IMR-90 (cell line): ENCODE data around the gene EVA1A. TPM values are rescaled to one million over a fixed set of nuclear protein-coding genes. Genes with fewer than 3 reads are reported as not detected.

Experiments
- ATAC-seq: fragments of 200-7000 bp; cut with Tn5 transposase; 2 replicates; pipeline ENCODE4 v1.9.1; 2020; ENCODE audit warnings: low read depth, mild to moderate bottlenecking, moderate library complexity
- BruUV-seq: library from RNA; stranded (reverse); fragments of 400-500 nt; replicated peaks from 2 replicates; lab custom pipeline; 2021; lab: Mats Ljungman, UMichigan
- CTCF ChIA-PET: fragments of 300-600 bp; formaldehyde crosslinking; extraction: SDS; loops from one replicate; lab custom pipeline; 2021; ENCODE audit warnings: antibody characterized with exemption; lab: Yijun Ruan, JAX
- POLR2A ChIA-PET: fragments of 300-600 bp; sonication (Branson Sonifier 250); formaldehyde crosslinking; loops from one replicate; lab custom pipeline; 2022; ENCODE audit warnings: antibody characterized with exemption; ENCODE audit not compliant: unreplicated experiment; lab: Charles Lee
- DNase-seq: peaks from one replicate; pipeline ENCODE4 v3.0.0; 2013
- H2AFZ ChIP-seq: replicated peaks from 2 replicates; pipeline ENCODE3; 2013; ENCODE audit warnings: low read length, mild to moderate bottlenecking; ENCODE audit not compliant: poor library complexity
- H2AK5ac ChIP-seq: 2 replicates; pipeline ENCODE4 v1.6.1; 2013; ENCODE audit warnings: low read depth, low read length, inconsistent platforms
- H2AK9ac ChIP-seq: replicated peaks from 2 replicates; pipeline ENCODE3; 2013; ENCODE audit warnings: mild to moderate bottlenecking, low read depth, low read length, moderate library complexity; ENCODE audit not compliant: poor library complexity
- H2BK120ac ChIP-seq: 2 replicates; pipeline ENCODE4 v1.6.1; 2013; ENCODE audit warnings: low read depth, low read length, inconsistent platforms
- H2BK15ac ChIP-seq: 3 replicates; pipeline ENCODE4 v1.6.1; 2013; ENCODE audit warnings: low read depth, low read length, inconsistent platforms
- H2BK20ac ChIP-seq: 2 replicates; pipeline ENCODE4 v1.6.1; 2013; ENCODE audit warnings: low read depth, mild to moderate bottlenecking, inconsistent platforms, low read length, moderate library complexity
- H2BK5ac ChIP-seq: 2 replicates; pipeline ENCODE4 v1.6.1; 2013; ENCODE audit warnings: mild to moderate bottlenecking, low read depth, low read length, inconsistent platforms; ENCODE audit not compliant: poor library complexity, severe bottlenecking
- H3K14ac ChIP-seq: replicated peaks from 2 replicates; pipeline ENCODE4 v1.6.1; 2013; ENCODE audit warnings: low read depth, low read length, inconsistent platforms
- H3K18ac ChIP-seq: 2 replicates; pipeline ENCODE4 v1.6.1; 2013; ENCODE audit warnings: low read depth, low read length, control low read depth
- H3K23ac ChIP-seq: 2 replicates; pipeline ENCODE4 v1.6.1; 2013; ENCODE audit warnings: low read depth, low read length, inconsistent platforms
- H3K27ac ChIP-seq: 2 replicates; pipeline ENCODE4 v1.5.1; 2013; ENCODE audit warnings: mild to moderate bottlenecking, control low read depth, low read length; ENCODE audit not compliant: insufficient read depth
- H3K27me3 ChIP-seq: 2 replicates; pipeline ENCODE4 v1.6.1; 2013; ENCODE audit warnings: low read length; ENCODE audit not compliant: control insufficient read depth, insufficient read depth
- H3K36me3 ChIP-seq: 2 replicates; pipeline ENCODE4 v1.6.1; 2013; ENCODE audit warnings: low read length, mixed read lengths; ENCODE audit not compliant: control insufficient read depth, insufficient read depth
- H3K4ac ChIP-seq: 2 replicates; pipeline ENCODE4 v1.6.1; 2013; ENCODE audit warnings: low read depth, low read length, inconsistent platforms
- H3K4me1 ChIP-seq: 2 replicates; pipeline ENCODE4 v1.6.1; 2013; ENCODE audit warnings: low read length, mixed read lengths; ENCODE audit not compliant: control insufficient read depth, insufficient read depth
- H3K4me2 ChIP-seq: 2 replicates; pipeline ENCODE4 v1.6.1; 2013; ENCODE audit warnings: low read depth, mild to moderate bottlenecking, control low read depth, low read length, moderate library complexity
- H3K4me3 ChIP-seq: 2 replicates; pipeline ENCODE4 v1.5.1; 2013; ENCODE audit warnings: low read depth, mild to moderate bottlenecking, control low read depth, low read length, moderate library complexity; ENCODE audit not compliant: insufficient read depth
- H3K56ac ChIP-seq: 2 replicates; pipeline ENCODE4 v1.6.1; 2013; ENCODE audit warnings: low read length, inconsistent platforms; ENCODE audit not compliant: insufficient read depth; ENCODE audit errors: extremely low read depth
- H3K79me1 ChIP-seq, 2 experiments: 2 replicates each; pipeline ENCODE4 v1.6.1; 2013; ENCODE audit warnings: low read length in 2 of 2, inconsistent platforms in 1 of 2, low read depth in 1 of 2
- H3K9ac ChIP-seq: 2 replicates; pipeline ENCODE4 v1.6.1; 2013; ENCODE audit warnings: low read depth, low read length, control low read depth
- H3K9me1 ChIP-seq: 2 replicates; pipeline ENCODE4 v1.6.1; 2013; ENCODE audit warnings: low read length, inconsistent platforms; ENCODE audit not compliant: insufficient read depth
- H3K9me3 ChIP-seq: 2 replicates; pipeline ENCODE4 v1.6.1; 2013; ENCODE audit warnings: low read length; ENCODE audit not compliant: control insufficient read depth, insufficient read depth
- H4K20me1 ChIP-seq: 2 replicates; pipeline ENCODE4 v1.6.1; 2013; ENCODE audit warnings: low read length, inconsistent platforms; ENCODE audit not compliant: insufficient read depth
- H4K5ac ChIP-seq: 2 replicates; pipeline ENCODE4 v1.6.1; 2013; ENCODE audit warnings: mild to moderate bottlenecking, low read depth, low read length, control low read depth
- H4K8ac ChIP-seq, 2 experiments: 2 replicates each; pipeline ENCODE4 v1.6.1; 2013; ENCODE audit warnings: low read depth in 2 of 2, low read length in 2 of 2, control low read depth in 1 of 2, inconsistent platforms in 1 of 2
- H4K91ac ChIP-seq: 2 replicates; pipeline ENCODE4 v1.6.1; 2013; ENCODE audit warnings: low read depth, low read length, inconsistent platforms; ENCODE audit not compliant: insufficient read depth
- CHD1 ChIP-seq: IDR thresholded peaks from 2 replicates; pipeline ENCODE4 v1.6.1; 2012; ENCODE audit warnings: low read depth, low read length, improper control_type of control experiment
- MAFK ChIP-seq: IDR thresholded peaks from 2 replicates; pipeline ENCODE4 v1.6.1; 2012; ENCODE audit warnings: low read depth, low read length, improper control_type of control experiment
- whole genome bisulfite sequencing, 2 experiments: methylation state at CpG; one replicate each; pipeline versions ENCODE4 v1.1.5 to v1.1.7; 2013; ENCODE audit warnings: missing lambda C conversion rate in 2 of 2; ENCODE audit not compliant: insufficient read length in 1 of 2; ENCODE audit errors: extremely low coverage in 2 of 2; 5-methylcytosine and 5-hydroxymethylcytosine counted together
- dilution Hi-C: fragments of 300-500 bp; cut with HindIII; formaldehyde crosslinking; loops from one replicate; pipeline ENCODE4 v1.14.3; 2018; ENCODE audit warnings: low sequenced_read_pairs; ENCODE audit not compliant: unreplicated experiment
- in situ Hi-C: fragments of 300-500 bp; cut with MboI; formaldehyde crosslinking; loops from 3 replicates; pipeline ENCODE4 v1.14.3; 2019; ENCODE audit warnings: low sequenced_read_pairs, inconsistent platforms, mixed read lengths
- intact Hi-C: fragments of 100-400 bp; cut with micrococcal nuclease; formaldehyde crosslinking; loops from 2 replicates; pipeline ENCODE4 v1.10.0; 2022
- polyA plus RNA-seq, 3 experiments: library from polyadenylated mRNA; depleted of rRNA; stranded (reverse); fragments of >200 nt; gene quantifications; 2 replicates each; pipeline ENCODE4 v1.2.3, GENCODE V29; 2012; ENCODE audit warnings: low replicate concordance in 1 of 3
- total RNA-seq: library from RNA; depleted of rRNA; stranded (reverse); fragments of >200 nt; gene quantifications from 2 replicates; pipeline ENCODE4 v1.2.3, GENCODE V29; 2012

EVA1A gene
- total and polyA plus RNA-seq, 2 of the 4 experiments (the other 2 are of a cell fraction) = 54.5 to 93.7 TPM

DNA sequence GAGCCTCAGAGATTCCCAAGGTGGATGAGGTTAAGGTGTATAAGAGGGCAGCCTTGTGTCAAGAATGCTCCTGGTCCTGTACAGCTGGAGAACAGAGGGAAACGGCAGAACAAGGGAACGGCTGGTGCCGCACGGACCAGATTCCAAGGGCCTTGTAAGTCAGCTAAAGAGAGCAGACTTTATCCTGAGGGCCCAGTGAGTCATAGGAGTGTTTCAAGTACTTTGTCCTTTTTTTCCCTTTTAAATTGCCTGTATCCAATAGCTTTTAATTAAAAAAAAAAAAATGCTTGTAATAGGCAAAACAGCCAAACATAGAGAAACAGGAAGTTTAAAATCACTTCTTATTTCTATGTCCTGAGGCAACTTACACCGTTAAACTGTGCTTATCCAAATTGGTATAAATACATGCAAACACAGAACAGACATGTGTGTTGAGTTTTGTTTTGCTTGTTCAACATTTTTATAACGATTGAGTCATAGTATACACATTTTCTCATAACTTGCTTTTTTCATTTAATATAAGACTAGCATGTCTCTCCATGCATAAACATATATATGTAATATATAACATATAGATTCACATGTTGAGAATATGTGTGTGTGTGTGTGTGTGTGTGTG is 42.1 kb upstream of the EVA1A start:
- no TSS peak for BruUV-seq
- Histone ChIP-seq H3K4me3 (no peak overlapping the region), H3K9me3 (no peaks in the 10 kb centered on the region), H3K23ac (peak overlapping the region; percentile 59; the same call in 1 of the 2 replicates), H4K20me1 (no peaks in the 10 kb centered on the region), H2AFZ (peak overlapping the region; percentile 29), H3K27ac (no peak overlapping the region), H2AK5ac (peak overlapping the region; percentile 68), H3K4me1 (peaks cover 27% of the 10 kb centered on the region), H4K5ac (peak overlapping the region; percentile 52; the same call in 1 of the 2 replicates), H3K9me1 (peaks cover 28% of the 10 kb centered on the region), H2BK5ac (peak overlapping the region; percentile 73), H4K91ac (peak overlapping the region; percentile 80), H3K27me3 (no peaks in the 10 kb centered on the region), H2BK20ac (peak overlapping the region; percentile 91), H4K8ac (peak overlapping the region in 1 of 2 experiments; percentile 70; a peak in 2 of 4 replicates), H2BK15ac (peak overlapping the region; percentile 72; the same call in 2 of the 3 replicates), H3K14ac (peak overlapping the region; percentile 77), H2AK9ac (no peak overlapping the region), H3K36me3 (no peaks in the 10 kb centered on the region), H3K4me2 (peak overlapping the region; percentile 29; the same call in 1 of the 2 replicates), H3K4ac (peak overlapping the region; percentile 76), H3K56ac (peak overlapping the region; percentile 61; the same call in 1 of the 2 replicates), H3K79me1 (peaks cover 0 to 20% of the 10 kb centered on the region in 2 experiments; a peak in 2 of 4 replicates), H3K9ac (no peak overlapping the region), H2BK120ac (peak overlapping the region; percentile 79), H3K18ac (peak overlapping the region; percentile 59; the same call in 1 of the 2 replicates)
- ATAC-seq (peak; percentile 38), DNase-seq (peak; percentile 88)
- dilution Hi-C loops = no loop called here
- peak; percentile 58; the same call in 1 of the 2 replicates for TF ChIP-seq MAFK
- TF ChIP-seq CHD1 = no peak
- intact Hi-C loops = no loop called here
- 43% methylated on average over 4 of the region's 6 CpGs; no CpG with 5 or more reads in 1 of the 2 experiments for WGBS, 2 experiments
- POLR2A ChIA-PET = interaction anchor here (0.6 kb wide), 3 partner anchors 33 to 1424 kb away, joined by 4 read pairs; partner anchors contain the start of gene MOB1A
- CTCF ChIA-PET = interaction anchor here (0.6 to 2.6 kb wide), 4 partner anchors 29 to 262 kb away, joined by 3 to 11 read pairs (median 3); no protein-coding TSS in a partner anchor
- in situ Hi-C loops = loop anchor here (25.0 kb wide), 3 partner anchors 391 to 916 kb away; no protein-coding TSS in a partner anchor
